DOHH2 (cell line): ENCODE data around the gene LRRC56.
A peak's percentile ranks its signal among the peaks of the same experiment; 100 is the strongest.

Experiments used
- H3F3A ChIP-seq: fragments of 200-600 bp; sonication (generic), shearing (Covaris generic); 2 replicates; pipeline ENCODE4 v1.6.0; 2016; ENCODE audit warnings: antibody characterized with exemption, mild to moderate bottlenecking; ENCODE audit not compliant: control insufficient read depth, insufficient read depth
- H3K27ac ChIP-seq: fragments of 200-600 bp; sonication (generic); 2 replicates; pipeline ENCODE4 v1.5.1; 2014; ENCODE audit warnings: low read depth, mild to moderate bottlenecking, low read length, moderate library complexity
- H3K27me3 ChIP-seq: fragments of 200-600 bp; sonication (generic); 2 replicates; pipeline ENCODE4 v1.6.1; 2014; ENCODE audit warnings: mild to moderate bottlenecking, low read length, mixed read lengths; ENCODE audit not compliant: control insufficient read depth
- H3K36me3 ChIP-seq: fragments of 200-600 bp; sonication (generic); 2 replicates; pipeline ENCODE4 v1.6.1; 2014; ENCODE audit warnings: mild to moderate bottlenecking, low read length, moderate library complexity, mixed read lengths; ENCODE audit not compliant: control insufficient read depth
- H3K4me1 ChIP-seq: fragments of 200-600 bp; sonication (generic); 2 replicates; pipeline ENCODE4 v1.6.1; 2014; ENCODE audit warnings: mild to moderate bottlenecking, low read length, mixed read lengths; ENCODE audit not compliant: control insufficient read depth
- H3K4me2 ChIP-seq: fragments of 200-600 bp; sonication (generic); 2 replicates; pipeline ENCODE4 v1.6.0; 2014; ENCODE audit warnings: mild to moderate bottlenecking, low read length, moderate library complexity
- H3K4me3 ChIP-seq: fragments of 200-600 bp; sonication (generic); 2 replicates; pipeline ENCODE4 v1.5.1; 2014; ENCODE audit warnings: mild to moderate bottlenecking, low read length, mixed read lengths
- H3K79me2 ChIP-seq: fragments of 200-600 bp; sonication (generic); 2 replicates; pipeline ENCODE4 v1.6.1; 2014; ENCODE audit warnings: mild to moderate bottlenecking, low read length, mixed read lengths; ENCODE audit not compliant: control insufficient read depth
- H3K9me2 ChIP-seq: fragments of 200-600 bp; sonication (generic); replicated peaks from 2 replicates; pipeline ENCODE4 v1.6.1; 2014; ENCODE audit warnings: mild to moderate bottlenecking, low read length, mixed read lengths; ENCODE audit not compliant: control insufficient read depth
- H3K9me3 ChIP-seq: fragments of 200-600 bp; sonication (generic); 2 replicates; pipeline ENCODE4 v1.6.1; 2014; ENCODE audit warnings: antibody characterized with exemption, low read length, mixed read lengths; ENCODE audit not compliant: control insufficient read depth, insufficient read depth
- H4K20me1 ChIP-seq: fragments of 200-600 bp; sonication (generic); 2 replicates; pipeline ENCODE4 v1.6.0; 2014; ENCODE audit warnings: low read depth, mild to moderate bottlenecking, antibody characterized with exemption, low read length, moderate library complexity; ENCODE audit not compliant: control insufficient read depth, insufficient read depth
- EZH2phosphoT487 ChIP-seq: fragments of 200-600 bp; sonication (generic); IDR thresholded peaks from 2 replicates; pipeline ENCODE4 v1.6.1; 2017; ENCODE audit warnings: borderline replicate concordance, mild to moderate bottlenecking, antibody characterized with exemption, low read length, moderate library complexity, mixed read lengths
- TF ChIP-seq, protein P1 (sequence below): fragments of 200-600 bp; sonication (generic); IDR thresholded peaks from one replicate; pipeline ENCODE4 v1.5.1; 2014; ENCODE audit warnings: antibody characterized with exemption, mild to moderate bottlenecking, low read depth, low read length; ENCODE audit not compliant: poor library complexity, severe bottlenecking

LRRC56 gene

DNA sequence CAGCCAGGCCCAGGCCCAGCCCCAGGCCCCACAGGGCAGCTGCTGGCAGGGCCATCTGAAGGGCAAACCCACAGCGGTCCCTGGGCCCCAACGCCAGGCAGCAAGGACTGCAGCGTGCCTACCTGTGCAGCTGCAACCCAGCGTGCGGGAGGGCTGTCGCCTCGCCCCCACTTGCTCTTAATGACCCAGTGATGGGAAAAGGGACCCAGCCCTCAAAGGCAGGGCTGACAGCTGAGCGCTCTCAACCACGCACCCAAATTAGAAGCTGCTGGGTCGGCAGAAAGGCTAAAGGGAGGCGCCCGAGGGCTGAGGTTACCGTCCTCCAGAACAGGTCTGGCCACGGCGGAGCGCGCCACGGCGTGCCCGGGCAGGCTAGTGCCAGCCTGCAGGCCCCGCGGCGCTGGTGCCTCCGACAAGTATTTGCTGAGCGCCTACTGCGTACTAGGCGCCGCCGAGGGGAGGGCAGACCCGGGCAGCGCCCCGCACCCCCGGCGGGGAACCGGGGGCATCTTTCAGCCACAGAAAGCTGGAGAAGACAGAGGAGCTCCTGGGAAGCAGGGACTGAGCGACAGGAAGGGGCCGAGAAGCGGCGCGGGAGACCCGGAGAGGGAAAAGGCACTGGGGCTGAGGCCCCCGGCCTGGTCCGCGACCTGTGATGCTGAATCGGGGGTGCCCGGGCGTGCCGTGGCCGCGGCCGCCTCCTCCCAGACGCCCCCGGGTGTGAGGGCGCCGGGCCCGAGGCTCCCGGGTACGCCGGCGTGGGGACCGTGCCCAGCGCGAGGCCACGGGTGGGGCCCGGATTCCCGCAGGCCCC is 2.7 kb upstream of the LRRC56 start:
- Histone ChIP-seq H3K4me2 (peak overlapping the region; percentile 91), H3K4me1 (peaks cover 34% of the 10 kb centered on the region), H3K4me3 (peak overlapping the region; percentile 80), H3K27me3 (no peaks in the 10 kb centered on the region), H3K36me3 (peaks cover 29% of the 10 kb centered on the region), H3K9me3 (no peaks in the 10 kb centered on the region), H3K9me2 (no peaks in the 10 kb centered on the region), H4K20me1 (no peaks in the 10 kb centered on the region), H3F3A (peaks cover 10% of the 10 kb centered on the region), H3K79me2 (peaks cover 20% of the 10 kb centered on the region), H3K27ac (peak overlapping the region; percentile 26; the same call in 1 of the 2 replicates)
- TF ChIP-seq, protein P1, sequence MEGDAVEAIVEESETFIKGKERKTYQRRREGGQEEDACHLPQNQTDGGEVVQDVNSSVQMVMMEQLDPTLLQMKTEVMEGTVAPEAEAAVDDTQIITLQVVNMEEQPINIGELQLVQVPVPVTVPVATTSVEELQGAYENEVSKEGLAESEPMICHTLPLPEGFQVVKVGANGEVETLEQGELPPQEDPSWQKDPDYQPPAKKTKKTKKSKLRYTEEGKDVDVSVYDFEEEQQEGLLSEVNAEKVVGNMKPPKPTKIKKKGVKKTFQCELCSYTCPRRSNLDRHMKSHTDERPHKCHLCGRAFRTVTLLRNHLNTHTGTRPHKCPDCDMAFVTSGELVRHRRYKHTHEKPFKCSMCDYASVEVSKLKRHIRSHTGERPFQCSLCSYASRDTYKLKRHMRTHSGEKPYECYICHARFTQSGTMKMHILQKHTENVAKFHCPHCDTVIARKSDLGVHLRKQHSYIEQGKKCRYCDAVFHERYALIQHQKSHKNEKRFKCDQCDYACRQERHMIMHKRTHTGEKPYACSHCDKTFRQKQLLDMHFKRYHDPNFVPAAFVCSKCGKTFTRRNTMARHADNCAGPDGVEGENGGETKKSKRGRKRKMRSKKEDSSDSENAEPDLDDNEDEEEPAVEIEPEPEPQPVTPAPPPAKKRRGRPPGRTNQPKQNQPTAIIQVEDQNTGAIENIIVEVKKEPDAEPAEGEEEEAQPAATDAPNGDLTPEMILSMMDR, result peak; percentile 22
- TF ChIP-seq EZH2phosphoT487, result no peak

DNA sequence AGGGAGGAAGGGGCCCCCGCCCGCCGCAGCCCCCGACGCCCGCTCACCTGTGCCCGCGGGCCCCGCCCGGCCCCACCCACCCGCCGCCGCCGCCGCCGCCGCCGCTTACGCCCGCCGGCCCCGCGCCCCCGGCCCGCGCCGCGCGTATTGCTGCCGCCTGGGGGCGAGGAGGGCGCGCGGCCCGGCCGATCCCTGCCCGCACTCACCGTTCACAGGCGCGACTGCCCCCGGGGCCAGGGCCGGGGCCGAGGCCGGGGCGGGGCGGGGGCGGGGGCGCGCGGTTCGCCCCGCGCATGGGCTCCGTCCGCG is 2.2 kb upstream of the LRRC56 start:
- no peak overlapping the region for H3K27ac ChIP-seq
- peaks cover 29% of the 10 kb centered on the region for H3K36me3 ChIP-seq
- peaks cover 20% of the 10 kb centered on the region for H3K79me2 ChIP-seq
- H3K4me1 ChIP-seq, result peaks cover 34% of the 10 kb centered on the region
- peak overlapping the region; percentile 80 for H3K4me3 ChIP-seq
- peaks cover 10% of the 10 kb centered on the region for H3F3A ChIP-seq
- no peaks in the 10 kb centered on the region for H3K9me2 ChIP-seq
- H3K9me3 ChIP-seq, result no peaks in the 10 kb centered on the region
- H4K20me1 ChIP-seq, result no peaks in the 10 kb centered on the region
- peak overlapping the region; percentile 91 for H3K4me2 ChIP-seq
- TF ChIP-seq EZH2phosphoT487, result no peak
- TF ChIP-seq, protein P1, result no peak
- H3K27me3 ChIP-seq, result no peaks in the 10 kb centered on the region

- peak within 1 kb of the TSS; percentile 91 for H3K4me2 ChIP-seq
- no peaks in the 10 kb centered on the region for H3K9me3 ChIP-seq
- peaks cover 20% of the 10 kb centered on the region for H3K79me2 ChIP-seq
- TF ChIP-seq, protein P1, result no peak
- TF ChIP-seq EZH2phosphoT487, result no peak
- H3K4me3 ChIP-seq, result peak within 1 kb of the TSS; percentile 83
- peaks cover 29% of the 10 kb centered on the region for H3K36me3 ChIP-seq
- H3F3A ChIP-seq, result peaks cover 10% of the 10 kb centered on the region
- H3K4me1 ChIP-seq, result peaks cover 34% of the 10 kb centered on the region
- no peaks in the 10 kb centered on the region for H4K20me1 ChIP-seq
- H3K27me3 ChIP-seq, result no peaks in the 10 kb centered on the region
- H3K27ac ChIP-seq, result peak within 1 kb of the TSS; percentile 97
- H3K9me2 ChIP-seq, result no peaks in the 10 kb centered on the region
Measured at GRCh38 chr11:535519-536454, 1.5 kb upstream of the LRRC56 start, which contains the start of gene HRAS. TSS of gene HRAS (minus strand) at chr11:535576.
